Kidney glomerular epithelial cell (primary cell): Measurements from ENCODE around the gene ILF3.

Source experiments
- DNase-seq: peaks from one replicate; lab custom pipeline; 2025; lab: John Stamatoyannopoulos, UW

Gene ILF3

DNA sequence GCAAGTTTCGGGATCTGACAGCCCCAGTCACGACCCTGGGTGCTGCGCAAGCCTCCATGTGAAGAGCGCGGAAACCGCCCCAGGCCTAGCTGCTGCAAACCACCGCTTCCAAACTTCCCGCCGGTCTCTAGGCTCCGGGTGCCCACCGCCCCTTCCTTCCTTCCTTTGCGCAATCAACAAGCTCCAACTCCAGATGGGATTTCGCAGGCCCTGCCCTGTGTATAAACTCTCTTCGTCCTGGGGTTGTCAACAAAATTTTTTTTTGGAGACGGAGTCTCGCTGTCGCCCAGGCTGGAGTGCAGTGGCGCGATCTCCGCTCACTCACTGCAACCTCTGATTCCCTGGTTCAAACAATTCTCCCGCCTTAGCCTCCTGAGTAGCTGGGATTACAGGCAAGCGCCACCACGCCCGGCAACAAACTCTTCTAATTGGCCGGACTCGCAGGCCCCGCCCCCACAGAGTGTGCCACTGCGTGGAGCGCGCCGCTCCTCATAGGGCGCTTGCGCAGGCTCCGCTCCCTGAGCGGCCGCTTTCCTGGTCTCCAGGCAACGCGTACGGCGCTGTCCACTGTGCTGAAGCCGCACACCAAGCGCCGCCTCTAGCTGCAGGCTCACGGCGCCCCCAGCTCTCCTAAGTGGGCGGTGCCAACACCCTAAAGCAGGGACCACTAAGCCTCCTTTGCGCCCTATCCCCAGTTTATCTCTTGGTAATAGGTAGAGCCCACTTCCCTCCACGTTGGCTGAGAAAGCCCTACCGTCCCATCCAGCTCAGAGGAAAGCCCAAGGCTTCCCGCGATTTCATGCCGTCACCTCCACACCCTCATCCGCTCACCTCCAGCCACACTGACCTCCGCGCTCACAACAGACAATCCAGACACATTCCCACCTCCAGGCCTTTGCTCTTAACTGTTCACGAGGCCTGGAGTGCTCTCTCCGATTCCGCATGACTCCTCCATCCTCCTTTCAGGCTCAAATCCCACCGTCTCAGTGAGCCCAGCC lies 41.6 kb downstream of the ILF3 start:
- peak; percentile 76 for DNase-seq

DNA sequence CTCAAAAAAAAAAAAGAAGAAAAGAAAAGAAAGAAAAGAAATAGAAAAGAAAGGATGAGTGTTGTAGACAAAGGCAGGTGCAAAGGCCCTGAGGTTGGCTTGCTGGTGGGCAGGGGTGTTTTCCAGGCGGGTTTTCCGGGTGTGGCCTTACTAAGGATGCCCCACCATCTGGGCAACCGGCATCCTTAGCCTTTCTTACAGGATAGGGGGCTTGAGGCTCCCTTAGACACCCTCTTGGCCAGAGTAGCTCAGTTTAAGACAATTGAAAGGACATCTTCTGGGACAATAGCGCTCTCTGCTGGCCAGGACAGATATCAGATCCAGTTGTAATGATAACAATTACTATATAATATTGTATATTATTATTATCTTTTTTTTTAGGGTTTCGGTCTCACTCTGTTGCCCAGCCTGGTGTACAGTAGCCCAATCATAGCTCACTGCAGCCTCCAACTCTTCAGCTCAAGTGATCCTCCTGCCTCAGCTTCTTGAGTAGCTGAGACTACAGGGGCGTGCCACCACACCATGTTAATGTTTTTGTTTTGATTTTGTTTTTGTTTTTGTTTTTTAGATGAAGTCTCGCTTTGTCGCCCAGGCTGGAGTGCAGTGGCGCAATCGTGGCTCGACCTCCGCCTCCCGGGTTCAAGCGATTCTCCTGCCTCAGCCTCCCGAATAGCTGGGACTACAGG lies 45.6 kb downstream of the ILF3 start:
- peak; percentile 45 for DNase-seq

DNA sequence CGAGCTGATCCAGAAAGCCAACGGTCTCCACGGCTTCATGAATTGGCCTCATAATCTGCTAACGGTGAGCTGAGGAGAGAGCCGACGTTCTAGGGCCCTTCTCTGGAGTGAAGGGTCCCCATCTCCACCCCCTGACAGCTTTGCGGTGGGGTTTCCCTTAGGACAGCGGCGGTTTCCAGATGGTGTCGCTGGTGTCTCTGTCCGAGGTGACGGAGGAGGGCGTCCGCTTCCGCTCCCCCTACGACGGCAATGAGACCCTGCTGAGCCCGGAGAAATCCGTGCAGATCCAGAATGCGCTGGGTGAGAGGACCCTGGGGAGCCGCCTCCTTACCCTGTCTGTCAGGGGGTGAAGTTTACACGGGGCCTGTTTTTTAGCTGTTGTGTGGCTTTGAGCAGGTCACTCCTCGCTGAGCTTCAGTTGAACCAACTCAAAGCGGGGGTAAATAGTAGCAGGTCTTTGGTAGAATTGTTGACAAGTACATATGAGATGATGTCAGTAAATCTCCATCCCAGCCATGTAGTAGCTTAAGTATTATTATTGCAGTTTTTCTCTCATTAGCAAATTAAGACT lies 47.9 kb downstream of the ILF3 start:
- no peak for DNase-seq

DNA sequence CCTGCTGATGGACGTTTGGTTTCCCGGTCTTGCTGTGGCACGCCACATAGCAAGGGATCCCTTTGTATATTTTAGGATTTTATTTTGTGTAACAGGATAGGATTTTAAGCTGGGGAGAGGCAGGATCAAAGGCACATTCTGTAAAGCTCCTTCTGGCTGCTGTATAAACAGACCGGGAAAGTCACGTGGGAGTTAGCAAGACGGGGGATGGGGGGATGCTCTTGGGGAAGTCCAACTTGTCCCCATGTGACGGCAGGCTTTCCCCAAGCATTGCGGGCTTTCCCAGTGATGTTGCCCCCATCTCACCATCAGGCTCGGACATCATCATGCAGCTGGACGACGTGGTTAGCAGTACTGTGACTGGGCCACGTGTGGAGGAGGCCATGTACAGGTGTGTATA lies 52.8 kb downstream of the ILF3 start:
- no peak for DNase-seq

DNA sequence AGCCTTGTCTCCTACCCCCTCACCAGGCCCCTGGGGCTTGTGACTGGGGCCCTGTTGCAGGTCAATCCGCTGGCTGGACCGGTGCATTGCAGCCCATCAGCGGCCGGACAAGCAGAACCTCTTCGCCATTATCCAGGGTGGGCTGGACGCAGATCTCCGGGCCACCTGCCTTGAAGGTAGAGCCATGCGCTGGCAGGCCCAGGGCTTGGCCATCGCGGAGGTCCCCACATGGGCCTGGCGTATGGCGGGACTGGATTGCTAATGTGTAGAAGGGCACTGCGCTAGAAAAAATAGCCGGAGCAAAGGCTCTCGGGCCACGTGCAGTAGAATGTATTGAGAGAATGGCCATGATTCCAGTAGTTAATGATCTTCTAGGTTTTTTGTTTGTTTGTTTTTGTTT lies 53.3 kb downstream of the ILF3 start:
- DNase-seq: no peak

DNA sequence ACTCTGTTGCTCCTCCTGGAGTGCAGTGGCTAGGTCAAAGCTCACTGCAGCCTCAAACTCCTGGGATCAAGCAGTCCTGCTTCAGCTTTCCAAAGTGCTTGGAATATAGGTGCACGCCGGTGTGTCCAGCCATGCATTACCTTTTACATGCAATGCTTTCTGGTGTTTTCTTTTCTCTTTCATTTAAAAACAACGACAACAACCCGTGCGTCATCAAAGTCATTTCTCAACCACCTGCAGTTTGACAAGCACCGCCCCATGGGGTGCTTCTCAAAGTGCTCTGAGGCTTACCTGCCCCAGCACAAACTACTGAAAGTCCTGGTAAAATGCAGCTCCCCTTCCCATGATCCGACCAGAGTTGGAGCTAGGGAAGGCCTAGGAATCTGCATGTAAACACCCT lies 54.1 kb downstream of the ILF3 start:
- no peak for DNase-seq

DNA sequence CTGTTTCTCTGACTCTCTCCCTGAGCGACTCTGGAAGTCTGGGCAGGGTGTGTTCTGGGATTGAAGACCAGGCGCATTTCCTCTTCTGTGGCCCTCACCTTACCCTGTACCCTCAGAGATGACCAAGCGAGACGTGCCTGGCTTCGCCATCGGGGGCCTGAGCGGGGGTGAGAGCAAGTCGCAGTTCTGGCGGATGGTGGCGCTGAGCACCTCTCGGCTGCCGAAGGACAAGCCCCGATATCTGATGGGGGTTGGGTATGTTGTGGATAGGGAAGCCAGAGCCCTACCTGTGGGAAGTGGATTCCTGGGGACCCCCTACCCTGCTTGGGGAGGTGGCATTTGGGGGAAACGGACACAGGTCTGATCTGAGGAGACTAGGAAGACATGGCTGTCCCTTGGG lies 57.9 kb downstream of the ILF3 start:
- DNase-seq: no peak

DNA sequence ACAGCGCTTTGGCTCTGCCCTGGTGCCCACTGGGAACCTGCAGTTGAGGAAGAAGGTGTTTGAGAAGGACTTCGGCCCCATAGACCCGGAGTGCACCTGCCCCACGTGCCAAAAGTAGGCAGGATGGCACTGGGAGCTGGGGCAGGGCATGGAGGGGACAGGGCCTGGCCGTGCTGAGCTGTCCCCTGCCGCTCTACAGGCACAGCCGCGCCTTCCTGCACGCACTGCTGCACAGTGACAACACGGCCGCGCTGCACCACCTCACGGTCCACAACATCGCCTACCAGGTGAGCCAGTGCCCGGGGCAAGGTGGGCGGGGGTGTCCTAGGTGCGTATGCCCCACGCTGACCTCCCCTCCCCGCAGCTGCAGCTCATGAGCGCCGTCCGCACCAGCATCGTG lies 58.6 kb downstream of the ILF3 start:
- DNase-seq: no peak

DNA sequence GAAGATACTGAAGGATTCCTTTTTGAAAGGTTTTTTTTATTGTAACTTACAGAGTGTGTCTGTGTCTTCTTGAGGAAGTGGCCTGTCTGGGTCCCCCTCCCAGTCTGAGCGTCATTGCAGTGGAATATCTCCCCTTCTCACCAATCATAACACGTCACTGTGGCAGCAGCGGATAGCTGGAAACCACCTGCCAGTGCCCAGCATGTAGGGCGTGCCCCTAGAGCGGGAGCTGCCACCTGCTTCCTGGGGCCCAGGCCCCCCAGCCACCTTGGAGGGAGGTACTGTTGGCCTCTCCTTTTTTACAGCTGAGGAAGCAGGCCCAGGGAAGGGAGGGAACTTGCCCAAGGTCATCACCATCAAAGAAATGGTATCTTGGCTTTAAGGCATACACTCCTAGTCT lies 59.2 kb downstream of the ILF3 start:
- DNase-seq: no peak

DNA sequence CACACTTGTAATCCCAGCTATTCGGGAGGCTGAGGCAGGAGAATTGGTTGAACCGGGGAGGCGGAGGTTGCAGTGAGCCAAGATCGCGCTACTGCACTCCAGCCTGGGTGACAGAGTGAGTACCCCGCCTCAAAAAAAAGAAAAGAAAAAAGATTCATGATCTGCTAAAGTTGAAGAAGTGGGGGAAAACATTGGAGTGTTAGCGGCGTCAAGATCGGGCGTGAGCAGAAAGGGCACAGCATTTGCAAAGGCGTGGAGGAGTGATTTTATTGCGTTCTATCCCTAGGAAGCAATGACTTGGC lies 62.9 kb downstream of the ILF3 start:
- no peak for DNase-seq

DNA sequence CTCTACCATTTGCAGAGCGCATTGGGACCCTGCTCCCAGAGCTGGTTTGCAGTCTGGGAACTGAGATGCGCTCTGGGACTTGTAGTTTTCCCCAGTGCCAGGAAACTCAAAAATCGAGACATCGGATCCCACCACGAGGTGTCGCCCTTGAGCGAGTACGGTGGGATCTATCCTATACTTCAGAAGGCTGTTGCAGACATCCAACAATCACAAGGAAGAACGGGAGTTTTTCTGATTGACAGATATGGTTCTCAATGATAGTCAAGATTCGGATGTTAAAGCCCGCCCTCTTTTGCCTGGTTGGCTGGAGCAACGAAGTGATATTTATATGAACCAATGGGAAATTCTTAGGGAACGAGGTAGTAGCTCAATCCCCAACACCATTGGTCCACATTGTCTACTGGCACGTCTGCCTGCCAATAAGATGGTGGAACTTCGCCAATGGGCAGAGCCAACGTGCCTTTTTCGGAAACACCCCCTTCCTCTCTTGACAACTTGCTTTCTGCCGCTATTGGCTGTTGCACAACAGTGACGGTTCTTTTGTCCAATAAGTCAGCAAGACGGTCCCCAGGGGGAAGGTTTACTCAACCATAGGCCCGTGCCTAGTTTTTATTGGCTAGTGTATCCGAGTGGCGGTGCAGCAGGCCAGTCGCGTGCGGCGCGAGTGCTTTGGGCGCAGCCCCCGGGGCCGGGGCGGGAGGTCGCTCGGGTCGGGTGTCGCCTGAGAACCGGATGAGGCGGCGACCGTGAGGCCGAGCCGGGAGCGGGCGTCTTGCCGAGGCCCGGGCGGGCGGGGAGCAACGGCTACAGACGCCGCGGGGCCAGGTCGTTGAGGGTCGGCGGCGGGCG lies 63.4 kb downstream of the ILF3 start, which contains the start of gene DNM2:
DNM2 (plus strand) TSS at position 724 of the 849 bp plus-strand sequence. CDS start 164 bp downstream, outside the sequence.
- DNase-seq: peak; percentile 100

DNA sequence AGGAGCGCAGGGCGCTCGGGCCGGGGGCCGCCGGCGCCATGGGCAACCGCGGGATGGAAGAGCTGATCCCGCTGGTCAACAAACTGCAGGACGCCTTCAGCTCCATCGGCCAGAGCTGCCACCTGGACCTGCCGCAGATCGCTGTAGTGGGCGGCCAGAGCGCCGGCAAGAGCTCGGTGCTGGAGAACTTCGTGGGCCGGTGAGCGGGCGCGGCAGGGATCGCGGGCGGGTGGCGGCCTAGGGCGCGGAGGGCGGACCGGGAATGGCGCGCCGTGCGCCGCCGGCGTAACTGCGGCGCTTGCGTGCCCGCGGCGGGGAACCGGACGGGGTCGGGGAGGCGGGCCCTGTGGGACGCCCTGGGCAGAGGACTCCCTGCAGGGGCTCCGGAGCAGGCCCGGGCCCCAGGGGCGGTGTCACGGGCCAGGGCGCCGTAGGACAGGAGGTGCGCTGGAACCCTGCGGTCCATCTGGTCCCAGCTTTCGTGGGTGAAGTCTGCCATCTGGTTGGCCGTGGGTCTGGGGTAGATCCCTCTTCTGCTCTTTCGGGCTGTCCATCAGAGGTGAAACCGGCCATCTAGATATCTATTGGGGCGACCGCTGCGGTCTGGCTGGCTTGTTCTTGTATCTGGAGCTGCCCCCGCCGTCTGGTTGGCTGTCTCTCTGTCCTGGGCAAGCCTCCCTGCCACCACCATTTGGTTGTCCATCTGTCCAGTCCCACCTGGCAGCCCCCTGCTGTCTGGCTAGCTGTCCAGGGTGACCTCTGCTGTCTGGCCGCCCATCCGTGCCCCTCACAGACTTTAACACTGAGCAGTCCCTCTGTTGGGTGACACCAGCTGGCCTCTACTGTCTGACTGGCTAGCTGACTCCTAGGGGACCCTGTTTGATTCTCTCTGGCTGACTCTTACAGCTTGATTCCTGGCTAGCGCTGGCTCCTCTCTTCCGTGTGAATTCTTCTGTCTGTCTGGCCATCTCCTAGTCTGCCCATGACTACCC lies 64.4 kb downstream of the ILF3 start:
- no peak for DNase-seq

DNA sequence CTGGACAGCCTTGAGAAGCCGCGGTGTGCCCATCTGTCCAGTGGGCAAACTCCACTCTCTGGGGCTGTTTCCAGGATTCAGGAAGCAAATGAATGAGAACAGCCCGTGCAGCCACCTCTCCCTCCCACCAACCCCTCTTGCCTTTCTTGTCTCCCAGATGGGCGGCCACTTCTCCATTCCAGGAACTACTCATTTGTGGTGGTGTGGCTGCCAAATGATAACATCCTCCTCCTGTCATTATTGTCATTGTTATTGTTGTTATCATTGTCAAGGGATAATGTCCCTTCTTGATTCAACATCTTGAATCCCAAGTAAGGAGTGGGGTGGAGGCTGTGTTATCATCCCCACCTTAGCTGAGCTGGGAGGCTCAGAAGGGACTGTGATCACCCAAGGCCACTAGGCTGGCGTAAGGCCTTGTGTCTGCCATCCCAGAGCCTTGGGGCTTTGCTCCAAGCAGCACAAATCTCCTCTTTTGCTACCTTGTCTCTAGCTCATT lies 65.4 kb downstream of the ILF3 start:
- no peak for DNase-seq

DNA sequence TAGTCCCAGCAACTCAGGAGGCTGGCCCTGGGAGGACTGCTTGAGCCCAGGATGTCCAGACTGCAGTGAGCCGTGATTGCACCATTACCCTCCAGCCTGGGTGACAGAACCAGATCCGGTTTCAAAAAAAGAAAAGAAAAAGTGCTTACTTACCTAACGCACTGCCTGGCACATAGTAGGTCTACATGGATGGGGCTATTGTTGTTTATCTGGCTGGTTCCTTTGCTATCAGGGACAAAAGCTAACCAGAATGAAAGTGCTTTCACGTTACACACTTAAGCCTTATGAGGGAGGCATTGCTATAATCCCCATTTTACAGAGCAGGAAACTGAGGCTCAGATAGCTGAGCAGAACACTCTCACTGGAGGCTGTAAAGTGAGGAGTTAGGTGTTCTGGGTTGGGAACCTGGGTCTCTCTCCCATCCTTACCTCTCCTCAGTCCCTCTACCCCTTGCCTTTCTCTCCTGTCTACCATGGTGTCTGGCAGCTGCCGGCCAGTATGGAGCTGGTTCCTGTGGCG lies 66.5 kb downstream of the ILF3 start:
- DNase-seq: no peak

DNA sequence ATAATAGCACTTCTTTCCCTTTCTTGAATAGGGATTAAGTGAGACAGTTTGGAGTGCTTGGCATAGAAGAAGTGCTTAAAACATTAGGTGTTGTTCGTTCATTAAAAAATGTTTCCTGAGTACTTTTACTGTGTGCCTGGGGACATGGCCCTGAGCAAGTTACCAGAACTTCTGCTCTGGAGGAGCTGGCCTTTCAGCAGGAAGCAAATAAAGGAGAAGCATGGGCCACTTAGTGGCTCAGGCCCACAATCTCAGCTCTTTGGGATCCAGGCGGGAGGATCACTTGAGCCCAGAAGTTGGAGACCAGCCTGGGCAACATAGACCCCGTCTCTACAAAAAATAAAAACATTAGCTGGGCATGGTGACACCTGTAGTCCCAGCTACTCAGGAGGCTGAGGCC lies 69.4 kb downstream of the ILF3 start:
- no peak for DNase-seq

DNA sequence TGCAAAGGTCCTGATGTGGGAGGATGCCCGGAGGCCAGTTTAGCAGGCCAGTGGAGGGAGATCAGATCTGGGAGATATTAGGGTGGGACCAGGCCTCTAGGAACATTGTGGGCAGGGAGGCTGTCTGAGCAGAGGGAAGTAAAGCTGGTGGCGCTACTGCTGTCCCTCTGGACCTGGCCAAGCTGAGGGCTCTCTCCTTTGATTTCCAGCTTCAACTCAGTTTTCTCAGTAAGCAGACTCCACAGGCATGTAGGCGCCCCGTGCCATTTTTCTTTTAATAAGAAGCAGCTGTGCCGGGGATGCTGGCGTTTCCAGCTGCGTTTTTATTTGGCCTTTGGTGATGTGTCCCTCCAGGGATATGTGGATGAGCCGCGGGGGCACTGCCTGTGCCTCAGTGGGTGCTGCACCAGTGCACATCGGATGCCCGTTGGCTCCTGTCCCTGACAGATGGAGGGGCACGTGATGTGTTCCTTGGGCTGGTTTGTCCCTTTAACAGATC lies 70.5 kb downstream of the ILF3 start:
- DNase-seq: no peak

DNA sequence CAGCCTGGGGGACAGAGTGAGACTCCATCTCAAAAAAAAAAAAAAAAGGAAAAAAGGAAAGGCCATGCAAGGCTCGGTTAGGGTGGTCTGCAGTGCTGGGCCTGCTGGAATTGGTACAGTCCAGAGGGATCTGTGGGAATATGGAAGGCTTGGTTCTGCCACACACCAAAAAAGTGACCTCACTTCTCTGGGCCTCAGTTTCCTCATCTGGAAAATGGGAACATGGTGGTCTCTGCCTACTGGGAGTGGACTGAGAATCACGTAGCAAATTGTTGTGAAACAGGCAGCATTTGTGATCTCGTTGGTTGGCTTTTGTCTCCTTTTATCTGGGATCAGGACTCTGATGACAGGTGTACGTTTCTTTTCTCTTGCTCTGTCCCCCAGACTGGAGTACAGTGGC lies 71.3 kb downstream of the ILF3 start:
- DNase-seq: no peak

DNA sequence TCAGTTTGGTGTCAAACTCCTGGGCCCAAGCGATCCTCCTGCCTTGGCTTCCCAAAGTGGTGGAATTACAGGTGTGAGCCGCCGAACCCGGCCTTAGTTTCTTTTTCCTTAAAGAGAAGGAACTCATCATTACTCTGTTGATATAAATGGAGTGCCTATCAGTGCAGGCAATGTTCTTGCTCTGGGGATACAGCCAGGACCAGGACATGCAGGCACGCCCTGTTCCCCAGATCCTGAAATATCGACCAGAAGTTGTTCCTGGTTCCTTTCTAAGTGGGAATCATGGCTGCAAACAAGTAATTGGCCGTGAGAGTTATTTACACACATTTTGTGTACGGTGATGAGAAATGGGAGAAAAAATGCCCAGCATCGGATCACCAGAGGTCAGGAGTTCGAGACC lies 72.1 kb downstream of the ILF3 start:
- DNase-seq: no peak

DNA sequence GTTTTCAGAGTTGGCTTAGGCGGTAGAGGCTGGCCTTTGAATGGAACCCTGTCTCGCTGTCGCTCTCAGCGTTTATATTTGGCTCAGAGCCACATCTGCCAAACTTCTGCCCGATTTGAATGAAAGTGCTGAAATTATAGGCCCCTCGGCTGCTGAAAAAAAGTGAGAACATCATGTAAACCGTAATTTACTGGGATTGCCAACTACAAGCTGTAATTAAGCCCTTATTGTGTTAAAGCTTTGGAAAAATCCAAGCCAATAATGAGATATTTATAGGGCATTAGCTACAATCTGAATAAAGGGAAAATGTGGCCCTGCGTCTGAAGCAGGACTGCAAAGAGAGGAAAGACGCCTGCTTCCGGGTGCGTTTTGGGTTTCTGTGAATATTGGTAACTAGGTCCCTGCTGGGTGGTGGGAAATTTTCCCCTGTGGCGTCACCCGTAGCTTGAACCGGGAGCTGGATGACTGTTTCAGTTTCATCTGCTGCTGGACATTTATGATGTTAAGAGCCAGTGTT lies 73.6 kb downstream of the ILF3 start:
- DNase-seq: no peak

DNA sequence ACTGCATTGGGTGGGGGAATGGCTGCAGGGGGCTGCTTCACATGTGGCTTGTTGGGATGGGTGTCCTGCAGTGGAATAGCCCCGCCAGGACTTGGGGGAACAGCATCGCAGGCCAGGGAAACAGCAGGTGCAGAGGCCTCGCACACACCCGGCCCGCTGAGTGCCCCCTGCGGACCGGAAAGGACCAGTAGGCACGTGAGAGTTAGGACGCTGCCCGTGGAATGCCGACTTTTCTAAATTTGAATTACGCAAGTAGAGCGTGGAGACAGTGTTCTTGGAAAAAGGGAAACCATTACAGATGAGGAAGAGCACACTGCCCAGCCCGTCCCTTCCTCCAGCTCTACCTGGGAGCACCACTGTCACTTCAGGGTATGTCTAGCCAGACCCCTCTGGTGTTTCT lies 75.3 kb downstream of the ILF3 start:
- DNase-seq: no peak
